ES-I3 (cell line): ENCODE measurements around the gene AGAP1.

ENCODE experiments used
- H3K36me3 ChIP-seq: 2 replicates; pipeline ENCODE4 v1.6.1; 2013; ENCODE audit warnings: mild to moderate bottlenecking, low read length, control low read depth, moderate library complexity; ENCODE audit not compliant: insufficient read depth
- H3K4me1 ChIP-seq: 2 replicates; pipeline ENCODE4 v1.6.1; 2013; ENCODE audit warnings: mild to moderate bottlenecking, control low read depth, low read length; ENCODE audit not compliant: insufficient read depth
- H3K9ac ChIP-seq: 2 replicates; pipeline ENCODE4 v1.6.1; 2013; ENCODE audit warnings: low read depth, mild to moderate bottlenecking, low read length, moderate library complexity
- H3K9me3 ChIP-seq: 2 replicates; pipeline ENCODE4 v1.6.1; 2013; ENCODE audit warnings: mild to moderate bottlenecking, low read length, moderate library complexity; ENCODE audit not compliant: control insufficient read depth, insufficient read depth

The AGAP1 gene

GRCh38 chr2:235537587-235537986 is 43.7 kb downstream of the AGAP1 start:
- Histone ChIP-seq H3K9ac (no peak overlapping the region), H3K9me3 (no peaks in the 10 kb centered on the region), H3K4me1 (peaks cover 5% of the 10 kb centered on the region), H3K36me3 (no peaks in the 10 kb centered on the region)

GRCh38 chr2:235538144-235538639 is 44.3 kb downstream of the AGAP1 start:
- Histone ChIP-seq H3K36me3 (no peaks in the 10 kb centered on the region), H3K9ac (no peak overlapping the region), H3K4me1 (peaks cover 9% of the 10 kb centered on the region), H3K9me3 (no peaks in the 10 kb centered on the region)

GRCh38 chr2:235538981-235539380 is 45.1 kb downstream of the AGAP1 start:
- H3K9ac ChIP-seq = no peak overlapping the region
- H3K4me1 ChIP-seq = peaks cover 16% of the 10 kb centered on the region
- no peaks in the 10 kb centered on the region for H3K36me3 ChIP-seq
- no peaks in the 10 kb centered on the region for H3K9me3 ChIP-seq

- Histone ChIP-seq H3K9me3 (no peaks in the 10 kb centered on the region), H3K4me1 (peaks cover 16% of the 10 kb centered on the region), H3K36me3 (no peaks in the 10 kb centered on the region), H3K9ac (no peak overlapping the region)
These were observed 45.9 kb downstream of the AGAP1 start for GRCh38 chr2:235539773-235540172.

- no peaks in the 10 kb centered on the region for H3K9me3 ChIP-seq
- no peak overlapping the region for H3K9ac ChIP-seq
- no peaks in the 10 kb centered on the region for H3K36me3 ChIP-seq
- peaks cover 16% of the 10 kb centered on the region for H3K4me1 ChIP-seq
These were observed 47.2 kb downstream of the AGAP1 start for GRCh38 chr2:235541016-235541415.

- Histone ChIP-seq H3K4me1 (peaks cover 16% of the 10 kb centered on the region), H3K9me3 (no peaks in the 10 kb centered on the region), H3K36me3 (no peaks in the 10 kb centered on the region), H3K9ac (no peak overlapping the region)
These were observed 48.2 kb downstream of the AGAP1 start for GRCh38 chr2:235541838-235542549.

- Histone ChIP-seq H3K9me3 (no peaks in the 10 kb centered on the region), H3K36me3 (no peaks in the 10 kb centered on the region), H3K4me1 (peaks cover 16% of the 10 kb centered on the region), H3K9ac (no peak overlapping the region)
These were observed 48.9 kb downstream of the AGAP1 start for GRCh38 chr2:235542733-235543127.

GRCh38 chr2:235543128-235543750 is 49.4 kb downstream of the AGAP1 start:
- peaks cover 16% of the 10 kb centered on the region for H3K4me1 ChIP-seq
- no peaks in the 10 kb centered on the region for H3K36me3 ChIP-seq
- no peak overlapping the region for H3K9ac ChIP-seq
- H3K9me3 ChIP-seq = no peaks in the 10 kb centered on the region

- Histone ChIP-seq H3K9ac (no peak overlapping the region), H3K36me3 (no peaks in the 10 kb centered on the region), H3K9me3 (no peaks in the 10 kb centered on the region), H3K4me1 (peaks cover 16% of the 10 kb centered on the region)
These were observed 50.2 kb downstream of the AGAP1 start for GRCh38 chr2:235543851-235544688.

- no peaks in the 10 kb centered on the region for H3K9me3 ChIP-seq
- no peaks in the 10 kb centered on the region for H3K36me3 ChIP-seq
- H3K4me1 ChIP-seq = peaks cover 16% of the 10 kb centered on the region
- H3K9ac ChIP-seq = no peak overlapping the region
These were observed 50.8 kb downstream of the AGAP1 start for GRCh38 chr2:235544689-235544969.

GRCh38 chr2:235545339-235546150 is 51.7 kb downstream of the AGAP1 start:
- no peak overlapping the region for H3K9ac ChIP-seq
- H3K4me1 ChIP-seq = peaks cover 16% of the 10 kb centered on the region
- H3K36me3 ChIP-seq = no peaks in the 10 kb centered on the region
- no peaks in the 10 kb centered on the region for H3K9me3 ChIP-seq

- Histone ChIP-seq H3K9ac (no peak overlapping the region), H3K36me3 (no peaks in the 10 kb centered on the region), H3K9me3 (no peaks in the 10 kb centered on the region), H3K4me1 (peaks cover 16% of the 10 kb centered on the region)
These were observed 52.2 kb downstream of the AGAP1 start for GRCh38 chr2:235546151-235546435.

- H3K9me3 ChIP-seq = no peaks in the 10 kb centered on the region
- peaks cover 16% of the 10 kb centered on the region for H3K4me1 ChIP-seq
- H3K36me3 ChIP-seq = no peaks in the 10 kb centered on the region
- no peak overlapping the region for H3K9ac ChIP-seq
These were observed 52.6 kb downstream of the AGAP1 start for GRCh38 chr2:235546436-235546835.

GRCh38 chr2:235549735-235550377 is 56.0 kb downstream of the AGAP1 start:
- Histone ChIP-seq H3K4me1 (peaks cover 11% of the 10 kb centered on the region; the same call in 1 of the 2 replicates), H3K9me3 (no peaks in the 10 kb centered on the region), H3K9ac (no peak overlapping the region), H3K36me3 (no peaks in the 10 kb centered on the region)
